OCI-LY3 (cell line): ENCODE results near the gene AGPAT1.

Source experiments
- EZH2phosphoT487 ChIP-seq: fragments of 200-600 bp; shearing (Covaris generic); IDR thresholded peaks from 2 replicates; pipeline ENCODE4 v1.6.1; 2018; ENCODE audit warnings: antibody characterized with exemption, mixed run types, low read depth
- TF ChIP-seq, protein P1 (sequence below): fragments of 200-600, 300-600 bp; sonication (generic); IDR thresholded peaks from 2 replicates; pipeline ENCODE4 v1.5.1; 2014; ENCODE audit warnings: antibody characterized with exemption, low read length, low read depth

DNA sequence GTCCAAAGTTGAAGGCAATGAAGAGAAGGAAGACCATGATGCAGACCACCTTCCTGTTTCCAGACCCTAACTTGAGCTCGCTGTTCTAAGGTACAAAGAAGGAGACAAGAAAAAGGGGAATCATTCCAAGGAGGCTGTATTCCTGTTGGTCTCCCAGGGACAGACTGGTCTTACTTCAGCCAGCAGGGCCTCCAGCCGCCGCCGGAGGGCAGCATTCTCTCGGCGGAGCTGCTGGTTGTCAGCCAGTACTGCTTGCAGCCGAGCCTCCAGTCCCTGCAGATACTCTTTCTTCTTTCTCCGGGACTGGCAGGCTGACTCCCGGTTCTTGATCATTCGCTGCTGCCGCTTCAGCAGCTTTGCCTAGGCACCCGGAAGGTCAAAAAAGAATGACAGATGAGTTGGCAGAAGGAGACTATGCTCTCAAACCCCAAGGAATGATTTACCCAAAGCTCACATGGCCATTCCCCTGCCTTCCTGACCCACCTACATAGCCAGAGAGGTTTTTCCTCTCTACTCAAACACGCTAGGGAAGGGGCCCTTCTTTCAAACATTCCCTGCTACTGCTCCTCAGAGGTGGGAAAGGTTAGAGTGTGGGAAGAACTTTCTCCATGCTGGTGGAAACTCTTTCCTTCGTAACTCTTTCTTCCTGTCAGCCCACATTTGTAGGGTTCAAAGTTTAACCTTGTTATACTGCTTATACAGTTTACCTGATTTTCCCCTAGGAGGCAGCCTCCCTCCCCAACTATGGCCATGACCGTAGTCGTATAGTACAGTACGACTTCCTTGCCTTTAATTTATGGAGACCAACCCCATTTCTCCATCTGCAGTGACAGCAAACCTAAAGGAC is 56.9 kb downstream of the AGPAT1 start:
- TF ChIP-seq, protein P1, sequence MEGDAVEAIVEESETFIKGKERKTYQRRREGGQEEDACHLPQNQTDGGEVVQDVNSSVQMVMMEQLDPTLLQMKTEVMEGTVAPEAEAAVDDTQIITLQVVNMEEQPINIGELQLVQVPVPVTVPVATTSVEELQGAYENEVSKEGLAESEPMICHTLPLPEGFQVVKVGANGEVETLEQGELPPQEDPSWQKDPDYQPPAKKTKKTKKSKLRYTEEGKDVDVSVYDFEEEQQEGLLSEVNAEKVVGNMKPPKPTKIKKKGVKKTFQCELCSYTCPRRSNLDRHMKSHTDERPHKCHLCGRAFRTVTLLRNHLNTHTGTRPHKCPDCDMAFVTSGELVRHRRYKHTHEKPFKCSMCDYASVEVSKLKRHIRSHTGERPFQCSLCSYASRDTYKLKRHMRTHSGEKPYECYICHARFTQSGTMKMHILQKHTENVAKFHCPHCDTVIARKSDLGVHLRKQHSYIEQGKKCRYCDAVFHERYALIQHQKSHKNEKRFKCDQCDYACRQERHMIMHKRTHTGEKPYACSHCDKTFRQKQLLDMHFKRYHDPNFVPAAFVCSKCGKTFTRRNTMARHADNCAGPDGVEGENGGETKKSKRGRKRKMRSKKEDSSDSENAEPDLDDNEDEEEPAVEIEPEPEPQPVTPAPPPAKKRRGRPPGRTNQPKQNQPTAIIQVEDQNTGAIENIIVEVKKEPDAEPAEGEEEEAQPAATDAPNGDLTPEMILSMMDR, result peak; percentile 77
- TF ChIP-seq EZH2phosphoT487, result no peak
